Smooth muscle cell (in vitro differentiated cells): Measurements from ENCODE around the gene SEMG2. TPM values are rescaled to one million over a fixed set of nuclear protein-coding genes. Genes with fewer than 3 reads are reported as not detected.

ENCODE experiments used
- DNase-seq: peaks from one replicate; lab custom pipeline; 2025; ENCODE audit not compliant: unreplicated experiment; lab: John Stamatoyannopoulos, UW
- H2AFZ ChIP-seq: fragments of 200-600 bp; sonication (generic); 2 replicates; pipeline ENCODE4 v1.6.0; 2016; ENCODE audit warnings: antibody characterized with exemption, low read depth, mild to moderate bottlenecking
- H3F3A ChIP-seq: fragments of 200-600 bp; sonication (generic); 2 replicates; pipeline ENCODE4 v1.6.0; 2017; ENCODE audit warnings: antibody characterized with exemption, low read depth
- H3K27ac ChIP-seq: fragments of 200-600 bp; sonication (generic); 2 replicates; pipeline ENCODE4 v1.5.1; 2016; ENCODE audit warnings: low read depth, mild to moderate bottlenecking
- H3K27me3 ChIP-seq: fragments of 200-600 bp; sonication (generic); 2 replicates; pipeline ENCODE4 v1.6.1; 2016; ENCODE audit warnings: low read depth, mild to moderate bottlenecking
- H3K36me3 ChIP-seq: fragments of 200-600 bp; sonication (generic); 2 replicates; pipeline ENCODE4 v1.5.1; 2016; ENCODE audit warnings: low read depth
- H3K4me1 ChIP-seq: fragments of 200-600 bp; sonication (generic); 2 replicates; pipeline ENCODE4 v1.5.1; 2016; ENCODE audit warnings: low read depth
- H3K4me2 ChIP-seq: fragments of 200-600 bp; sonication (generic); 2 replicates; pipeline ENCODE4 v1.6.0; 2016; ENCODE audit warnings: mild to moderate bottlenecking
- H3K4me3 ChIP-seq: fragments of 200-600 bp; sonication (generic); 2 replicates; pipeline ENCODE4 v1.5.1; 2016; ENCODE audit warnings: mild to moderate bottlenecking
- H3K79me2 ChIP-seq: fragments of 200-600 bp; sonication (generic); 2 replicates; pipeline ENCODE4 v1.6.0; 2016; ENCODE audit warnings: low read depth, mild to moderate bottlenecking
- H3K9ac ChIP-seq: fragments of 200-600 bp; sonication (generic); 2 replicates; pipeline ENCODE4 v1.6.0; 2016; ENCODE audit warnings: low read depth
- H3K9me3 ChIP-seq: fragments of 200-600 bp; sonication (generic); replicated peaks from 2 replicates; pipeline ENCODE4 v1.5.1; 2016; ENCODE audit warnings: low read depth
- H4K20me1 ChIP-seq: fragments of 200-600 bp; sonication (generic); 2 replicates; pipeline ENCODE4 v1.6.0; 2016; ENCODE audit warnings: low read depth
- WGBS: methylation state at CpG from one replicate; pipeline ENCODE4 v1.1.7; 2016; ENCODE audit warnings: low lambda C conversion rate; 5-methylcytosine and 5-hydroxymethylcytosine counted together
- polyA plus RNA-seq: library from polyadenylated mRNA; unstranded; fragments of >200 nt; fragmentation: Nextera tagmentation; extraction: Ambion mirVana; gene quantifications from 2 replicates; pipeline ENCODE4 v1.2.1, GENCODE V29; 2016
- total RNA-seq: library from RNA; depleted of rRNA; stranded (reverse); fragments of >200 nt; gene quantifications from 2 replicates; pipeline ENCODE4 v1.2.3, GENCODE V29; 2014
- TF ChIP-seq, protein P1 (sequence below): fragments of 200-600 bp; sonication (generic); IDR thresholded peaks from 2 replicates; pipeline ENCODE4 v1.5.1; 2017; ENCODE audit warnings: borderline replicate concordance, mild to moderate bottlenecking, antibody characterized with exemption; ENCODE audit not compliant: insufficient read depth, poor library complexity, severe bottlenecking

The SEMG2 gene
- total and polyA plus RNA-seq, 2 experiments from 2014 or later = not detected

DNA sequence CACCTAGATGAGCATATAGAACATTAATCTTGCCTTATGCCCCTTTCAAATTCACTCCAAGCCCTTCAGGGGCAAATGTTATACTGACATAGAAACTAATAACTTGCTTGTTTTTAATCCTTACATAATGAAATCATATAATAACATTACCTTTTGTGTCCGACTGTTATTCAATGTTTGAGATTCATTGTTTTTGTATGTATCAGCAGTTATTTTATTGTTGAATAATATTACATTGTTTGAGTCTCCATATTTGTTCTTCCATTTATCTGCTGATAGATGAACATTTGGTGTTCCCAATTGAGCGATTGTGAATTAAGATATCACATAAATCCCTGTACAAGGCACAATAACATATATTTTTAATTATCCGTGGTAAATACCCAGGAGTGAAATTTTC is 8.3 kb upstream of the SEMG2 start:
- WGBS = 85% methylated on average over 3 of the region's 3 CpGs
- no peaks in the 10 kb centered on the region for H4K20me1 ChIP-seq
- no peaks in the 10 kb centered on the region for H3K4me1 ChIP-seq
- H3K4me2 ChIP-seq = no peak overlapping the region
- TF ChIP-seq, protein P1, sequence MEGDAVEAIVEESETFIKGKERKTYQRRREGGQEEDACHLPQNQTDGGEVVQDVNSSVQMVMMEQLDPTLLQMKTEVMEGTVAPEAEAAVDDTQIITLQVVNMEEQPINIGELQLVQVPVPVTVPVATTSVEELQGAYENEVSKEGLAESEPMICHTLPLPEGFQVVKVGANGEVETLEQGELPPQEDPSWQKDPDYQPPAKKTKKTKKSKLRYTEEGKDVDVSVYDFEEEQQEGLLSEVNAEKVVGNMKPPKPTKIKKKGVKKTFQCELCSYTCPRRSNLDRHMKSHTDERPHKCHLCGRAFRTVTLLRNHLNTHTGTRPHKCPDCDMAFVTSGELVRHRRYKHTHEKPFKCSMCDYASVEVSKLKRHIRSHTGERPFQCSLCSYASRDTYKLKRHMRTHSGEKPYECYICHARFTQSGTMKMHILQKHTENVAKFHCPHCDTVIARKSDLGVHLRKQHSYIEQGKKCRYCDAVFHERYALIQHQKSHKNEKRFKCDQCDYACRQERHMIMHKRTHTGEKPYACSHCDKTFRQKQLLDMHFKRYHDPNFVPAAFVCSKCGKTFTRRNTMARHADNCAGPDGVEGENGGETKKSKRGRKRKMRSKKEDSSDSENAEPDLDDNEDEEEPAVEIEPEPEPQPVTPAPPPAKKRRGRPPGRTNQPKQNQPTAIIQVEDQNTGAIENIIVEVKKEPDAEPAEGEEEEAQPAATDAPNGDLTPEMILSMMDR = no peak
- H3F3A ChIP-seq = no peaks in the 10 kb centered on the region
- no peak overlapping the region for H3K4me3 ChIP-seq
- no peak overlapping the region for H3K9ac ChIP-seq
- no peaks in the 10 kb centered on the region for H3K36me3 ChIP-seq
- H3K79me2 ChIP-seq = no peaks in the 10 kb centered on the region
- DNase-seq = no peak
- peaks cover 11% of the 10 kb centered on the region for H3K27me3 ChIP-seq
- no peak overlapping the region for H3K27ac ChIP-seq
- no peak overlapping the region for H2AFZ ChIP-seq
- no peaks in the 10 kb centered on the region for H3K9me3 ChIP-seq

DNA sequence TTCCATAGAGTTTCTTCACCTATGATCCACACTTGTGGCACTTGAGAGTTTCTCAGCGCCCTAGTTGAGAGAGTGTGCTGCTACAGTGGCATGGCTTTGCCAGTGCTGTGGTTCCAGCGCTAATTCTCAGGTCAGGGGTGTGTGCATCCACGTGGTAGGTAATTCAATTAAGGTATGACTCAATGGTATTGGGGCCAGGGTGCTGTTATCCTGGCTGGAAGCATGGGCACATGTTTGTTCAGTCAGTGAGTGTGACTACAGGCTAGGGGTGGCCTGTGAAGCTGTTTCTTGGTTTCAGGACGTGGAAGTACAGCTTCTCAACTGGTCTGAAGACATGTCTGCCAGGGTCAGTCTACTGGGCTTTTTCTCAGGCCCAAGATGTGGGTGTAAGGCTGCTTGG is 3.0 kb upstream of the SEMG2 start:
- no peak for DNase-seq
- Histone ChIP-seq H4K20me1 (no peaks in the 10 kb centered on the region), H3K79me2 (no peaks in the 10 kb centered on the region), H3K4me2 (no peak overlapping the region), H2AFZ (no peak overlapping the region), H3K27me3 (peaks cover 20% of the 10 kb centered on the region), H3F3A (no peaks in the 10 kb centered on the region), H3K36me3 (no peaks in the 10 kb centered on the region), H3K9ac (no peak overlapping the region), H3K4me1 (no peaks in the 10 kb centered on the region), H3K4me3 (no peak overlapping the region), H3K27ac (no peak overlapping the region), H3K9me3 (no peaks in the 10 kb centered on the region)
- TF ChIP-seq, protein P1 = no peak
- WGBS = 84% methylated on average over 4 of the region's 4 CpGs

DNA sequence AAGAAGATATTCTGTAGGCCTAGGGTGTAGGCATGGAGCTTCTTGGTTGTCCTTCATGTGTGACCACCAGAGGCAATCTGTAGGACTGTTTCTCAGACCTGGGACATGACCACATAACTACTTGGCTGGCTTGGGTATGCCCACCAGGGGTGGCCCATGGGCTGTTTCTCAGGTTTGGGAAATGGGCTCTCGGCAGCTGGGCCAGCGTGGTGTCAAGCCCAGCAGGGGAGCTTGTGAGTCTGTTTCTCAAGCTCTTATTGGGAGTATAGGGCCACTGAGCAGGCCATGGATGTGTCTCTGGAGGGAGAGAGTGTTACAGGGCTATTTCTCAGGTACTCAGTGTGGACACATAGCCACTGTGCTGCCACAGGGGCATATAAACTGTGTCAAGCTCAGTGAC is 2.5 kb upstream of the SEMG2 start:
- DNase-seq = no peak
- Histone ChIP-seq H2AFZ (no peak overlapping the region), H3K79me2 (no peaks in the 10 kb centered on the region), H3F3A (no peaks in the 10 kb centered on the region), H4K20me1 (no peaks in the 10 kb centered on the region), H3K9me3 (no peaks in the 10 kb centered on the region), H3K27ac (no peak overlapping the region), H3K4me2 (no peak overlapping the region), H3K27me3 (peaks cover 25% of the 10 kb centered on the region), H3K9ac (no peak overlapping the region), H3K4me3 (no peak overlapping the region), H3K4me1 (no peaks in the 10 kb centered on the region), H3K36me3 (no peaks in the 10 kb centered on the region)
- TF ChIP-seq, protein P1 = no peak
- 90% methylated on average over 2 of the region's 2 CpGs for WGBS

DNA sequence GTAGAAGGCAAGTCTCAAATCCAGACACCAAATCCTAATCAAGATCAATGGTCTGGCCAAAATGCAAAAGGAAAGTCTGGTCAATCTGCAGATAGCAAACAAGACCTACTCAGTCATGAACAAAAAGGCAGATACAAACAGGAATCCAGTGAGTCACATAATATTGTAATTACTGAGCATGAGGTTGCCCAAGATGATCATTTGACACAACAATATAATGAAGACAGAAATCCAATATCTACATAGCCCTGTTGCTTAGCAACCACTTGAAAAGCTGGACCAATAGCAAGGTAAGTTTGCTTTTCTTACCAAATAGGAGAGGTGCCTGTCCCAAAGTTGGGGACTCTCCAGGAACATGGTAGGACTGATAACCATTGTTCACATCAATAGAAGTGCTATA is 2.0 kb downstream of the SEMG2 start:
- DNase-seq = no peak
- no peak overlapping the region for H3K9ac ChIP-seq
- H3K9me3 ChIP-seq = no peaks in the 10 kb centered on the region
- H3K36me3 ChIP-seq = no peaks in the 10 kb centered on the region
- H4K20me1 ChIP-seq = no peaks in the 10 kb centered on the region
- no peaks in the 10 kb centered on the region for H3K79me2 ChIP-seq
- H3K4me1 ChIP-seq = no peaks in the 10 kb centered on the region
- peaks cover 70% of the 10 kb centered on the region for H3K27me3 ChIP-seq
- TF ChIP-seq, protein P1 = no peak
- no peak overlapping the region for H3K4me2 ChIP-seq
- no peak overlapping the region for H3K4me3 ChIP-seq
- H2AFZ ChIP-seq = no peak overlapping the region
- no peaks in the 10 kb centered on the region for H3F3A ChIP-seq
- H3K27ac ChIP-seq = no peak overlapping the region
